BE2C (cell line): ENCODE measurements around the gene EMC8.
"Not testable (repeated sequence)": the region's sequence is repeated elsewhere in the genome, so short reads cannot be mapped to it uniquely, and the experiment has no call there.

ENCODE experiments used
- DNase-seq: peaks from one replicate; pipeline ENCODE4 v3.0.0-alpha.2; 2020
- H3K27me3 ChIP-seq: fragments of 250-450 bp; sonication (Bioruptor Pico); 2 replicates; pipeline ENCODE4 v1.5.1; 2020; ENCODE audit warnings: mild to moderate bottlenecking
- H3K36me3 ChIP-seq: fragments of 250-450 bp; sonication (Bioruptor Pico); 2 replicates; pipeline ENCODE4 v1.5.1; 2020; ENCODE audit warnings: mild to moderate bottlenecking
- H3K4me1 ChIP-seq: fragments of 250-450 bp; sonication (Bioruptor Pico); 2 replicates; pipeline ENCODE4 v1.5.1; 2020
- H3K4me3 ChIP-seq: 2 replicates; pipeline ENCODE4 v1.5.1; 2011; ENCODE audit warnings: low read depth, low read length
- H3K9me3 ChIP-seq: fragments of 250-450 bp; sonication (Bioruptor Pico); 2 replicates; pipeline ENCODE4 v1.5.1; 2020
- TF ChIP-seq, protein P1 (sequence below): IDR thresholded peaks from 2 replicates; pipeline ENCODE4 v1.5.1; 2012; ENCODE audit warnings: mild to moderate bottlenecking, low read depth, low read length

The EMC8 gene

DNA sequence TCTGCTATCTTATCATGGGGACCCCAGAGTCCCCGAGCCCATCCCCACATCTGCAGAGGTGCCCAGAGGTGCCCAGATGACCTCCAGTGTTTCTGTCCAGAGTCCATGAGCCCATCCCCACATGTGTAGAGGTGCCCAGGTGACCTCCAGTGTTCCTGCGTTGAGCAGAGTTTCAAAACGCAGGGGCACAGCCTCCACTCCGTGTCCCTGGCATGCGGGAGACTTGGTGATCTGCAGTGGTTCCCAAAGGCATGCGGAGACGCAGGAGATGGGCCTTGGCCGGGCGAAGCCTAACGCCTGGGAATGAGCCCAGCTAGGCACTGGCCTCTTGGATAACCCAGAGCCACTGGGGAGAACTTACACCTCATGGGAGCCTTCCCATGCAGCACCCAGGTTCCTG lies 41.5 kb upstream of the EMC8 start:
- H3K9me3 ChIP-seq: no peaks in the 10 kb centered on the region; the same call in 1 of the 2 replicates
- H3K4me1 ChIP-seq: no peaks in the 10 kb centered on the region
- TF ChIP-seq, protein P1, sequence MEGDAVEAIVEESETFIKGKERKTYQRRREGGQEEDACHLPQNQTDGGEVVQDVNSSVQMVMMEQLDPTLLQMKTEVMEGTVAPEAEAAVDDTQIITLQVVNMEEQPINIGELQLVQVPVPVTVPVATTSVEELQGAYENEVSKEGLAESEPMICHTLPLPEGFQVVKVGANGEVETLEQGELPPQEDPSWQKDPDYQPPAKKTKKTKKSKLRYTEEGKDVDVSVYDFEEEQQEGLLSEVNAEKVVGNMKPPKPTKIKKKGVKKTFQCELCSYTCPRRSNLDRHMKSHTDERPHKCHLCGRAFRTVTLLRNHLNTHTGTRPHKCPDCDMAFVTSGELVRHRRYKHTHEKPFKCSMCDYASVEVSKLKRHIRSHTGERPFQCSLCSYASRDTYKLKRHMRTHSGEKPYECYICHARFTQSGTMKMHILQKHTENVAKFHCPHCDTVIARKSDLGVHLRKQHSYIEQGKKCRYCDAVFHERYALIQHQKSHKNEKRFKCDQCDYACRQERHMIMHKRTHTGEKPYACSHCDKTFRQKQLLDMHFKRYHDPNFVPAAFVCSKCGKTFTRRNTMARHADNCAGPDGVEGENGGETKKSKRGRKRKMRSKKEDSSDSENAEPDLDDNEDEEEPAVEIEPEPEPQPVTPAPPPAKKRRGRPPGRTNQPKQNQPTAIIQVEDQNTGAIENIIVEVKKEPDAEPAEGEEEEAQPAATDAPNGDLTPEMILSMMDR: no peak
- H3K4me3 ChIP-seq: no peak overlapping the region
- H3K36me3 ChIP-seq: no peaks in the 10 kb centered on the region
- DNase-seq: no peak
- H3K27me3 ChIP-seq: peaks cover 65% of the 10 kb centered on the region

DNA sequence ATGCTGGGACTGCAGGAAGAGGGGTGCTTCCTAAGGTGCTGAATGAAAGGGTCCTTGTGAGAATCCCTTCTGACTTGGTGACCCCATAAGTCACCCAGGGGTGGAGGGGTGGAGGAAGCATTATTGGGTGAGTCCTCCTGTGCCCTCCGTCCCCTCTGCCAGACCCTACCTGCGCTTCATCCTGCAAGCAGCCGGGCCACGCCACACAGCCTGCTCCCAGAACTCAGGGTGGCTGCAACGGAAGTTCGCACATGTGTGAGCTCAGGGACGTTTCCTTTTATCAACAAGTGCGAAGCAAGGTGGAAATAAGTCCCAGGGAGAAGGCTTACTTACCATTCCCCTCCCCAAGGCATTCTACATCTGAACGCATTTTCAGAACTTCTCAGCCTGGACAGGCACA lies 41.1 kb upstream of the EMC8 start:
- Histone ChIP-seq H3K9me3 (no peaks in the 10 kb centered on the region; the same call in 1 of the 2 replicates), H3K36me3 (no peaks in the 10 kb centered on the region), H3K4me3 (no peak overlapping the region), H3K27me3 (peaks cover 69% of the 10 kb centered on the region), H3K4me1 (no peaks in the 10 kb centered on the region)
- no peak for DNase-seq
- TF ChIP-seq, protein P1: no peak

DNA sequence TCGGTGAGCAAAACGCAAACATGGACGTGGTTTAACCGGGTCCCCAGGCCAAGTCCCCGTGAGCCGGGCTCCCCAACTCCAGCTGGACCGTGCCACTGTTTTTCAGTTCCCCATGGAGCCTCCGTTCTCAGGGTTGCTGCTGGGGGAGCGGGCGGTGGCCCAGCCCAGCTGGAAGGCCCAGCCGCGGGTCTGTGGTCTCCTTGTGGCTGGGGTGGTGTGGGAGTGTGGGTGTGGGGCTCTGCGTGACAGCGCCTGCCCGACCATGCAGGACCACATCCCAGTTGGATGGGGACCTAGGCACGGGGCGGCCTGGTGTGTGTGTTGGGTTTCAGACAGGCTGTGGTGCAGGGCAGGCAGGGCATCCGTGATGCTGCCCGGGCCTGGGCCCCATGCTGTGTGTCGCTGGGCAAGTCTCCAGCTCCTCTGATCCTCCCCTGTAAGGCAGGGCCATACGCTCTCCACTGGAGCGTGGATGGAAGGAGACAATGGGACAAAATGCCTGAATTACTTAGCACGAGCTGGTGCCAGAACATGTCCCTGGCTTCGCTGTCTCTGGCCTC lies 40.4 kb upstream of the EMC8 start:
- H3K9me3 ChIP-seq: no peaks in the 10 kb centered on the region; the same call in 1 of the 2 replicates
- TF ChIP-seq, protein P1: no peak
- DNase-seq: no peak
- peaks cover 69% of the 10 kb centered on the region for H3K27me3 ChIP-seq
- H3K4me3 ChIP-seq: no peak overlapping the region
- H3K36me3 ChIP-seq: no peaks in the 10 kb centered on the region
- no peaks in the 10 kb centered on the region for H3K4me1 ChIP-seq

DNA sequence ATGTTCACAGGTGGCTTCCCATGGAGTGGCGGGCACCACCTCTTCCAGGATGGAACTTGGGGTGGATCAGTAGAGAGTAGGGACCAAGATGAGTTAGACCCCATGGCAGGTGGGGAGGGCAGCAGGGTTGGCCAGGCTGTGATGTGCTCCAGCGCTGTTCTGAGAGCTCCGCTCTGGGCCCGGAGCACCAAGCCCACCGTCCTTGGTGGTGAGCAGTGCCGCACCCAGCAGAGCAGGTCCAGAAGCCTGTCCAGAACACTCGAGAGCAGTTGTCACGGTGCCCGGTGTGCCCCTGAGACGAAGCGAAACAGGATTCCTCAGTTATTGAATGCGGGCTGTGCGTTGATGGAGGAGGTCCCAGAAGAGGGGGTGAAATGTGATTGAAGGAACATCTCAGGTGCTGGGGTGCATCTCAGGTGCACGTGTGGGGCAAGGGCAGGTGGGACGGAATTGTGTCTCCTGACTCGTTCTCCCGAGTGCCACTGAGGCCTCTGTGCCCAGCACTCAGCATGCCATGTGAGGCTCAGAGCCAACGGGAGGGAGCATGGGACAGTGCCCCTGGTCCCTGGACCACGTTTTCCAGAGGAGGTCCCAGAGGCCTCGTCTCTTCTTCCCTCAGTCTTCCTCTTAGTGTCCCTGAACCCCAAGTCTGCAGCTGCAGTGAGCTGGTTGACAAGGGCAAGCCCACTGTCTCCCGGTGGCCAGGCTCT lies 39.7 kb upstream of the EMC8 start:
- Histone ChIP-seq H3K4me3 (no peak overlapping the region), H3K4me1 (no peaks in the 10 kb centered on the region), H3K27me3 (peaks cover 66% of the 10 kb centered on the region), H3K36me3 (no peaks in the 10 kb centered on the region), H3K9me3 (no peaks in the 10 kb centered on the region; the same call in 1 of the 2 replicates)
- TF ChIP-seq, protein P1: no peak
- no peak for DNase-seq

DNA sequence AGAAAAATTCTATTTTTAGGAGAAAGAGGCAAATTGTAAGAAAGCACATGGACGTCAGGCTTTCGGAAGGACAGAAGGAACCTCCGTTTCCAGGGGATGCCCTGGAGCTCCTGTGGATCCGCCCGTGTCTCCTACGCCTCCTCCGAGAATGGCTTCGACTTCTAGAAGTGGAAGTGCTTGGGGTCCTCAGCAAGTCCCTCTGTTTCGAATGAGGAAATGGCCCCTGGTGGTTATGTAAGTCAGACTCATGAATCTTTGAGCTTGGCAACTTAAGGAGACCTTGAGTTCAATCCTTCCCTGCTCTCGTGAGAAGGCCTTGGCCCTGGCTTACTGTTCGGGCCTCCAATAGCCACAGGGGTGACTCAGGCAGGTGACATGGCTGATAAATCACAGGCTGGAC lies 39.0 kb upstream of the EMC8 start:
- Histone ChIP-seq H3K4me3 (no peak overlapping the region), H3K27me3 (peaks cover 62% of the 10 kb centered on the region), H3K36me3 (no peaks in the 10 kb centered on the region), H3K9me3 (peaks cover 2% of the 10 kb centered on the region; the same call in 1 of the 2 replicates), H3K4me1 (no peaks in the 10 kb centered on the region)
- DNase-seq: no peak
- TF ChIP-seq, protein P1: no peak

DNA sequence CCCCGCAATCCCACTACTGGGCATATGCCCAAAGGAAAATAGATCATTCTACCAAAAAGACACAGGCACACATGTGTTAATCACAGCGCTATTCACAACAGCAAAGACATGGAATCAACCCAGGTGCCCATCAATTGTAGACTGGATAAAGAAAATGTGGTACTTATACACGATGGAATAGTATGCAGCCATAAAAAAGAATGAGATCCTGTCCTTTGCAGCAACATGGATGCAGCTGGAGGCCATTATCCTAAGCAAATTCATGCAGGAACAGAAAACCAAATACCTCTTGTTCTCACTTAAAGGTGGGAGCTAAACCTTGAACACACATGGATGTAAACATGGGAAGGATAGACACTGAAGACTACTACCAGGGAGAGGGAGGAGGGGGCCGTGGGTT lies 38.3 kb upstream of the EMC8 start:
- DNase-seq, H3K9me3 ChIP-seq, H3K36me3 ChIP-seq, H3K4me1 ChIP-seq, H3K4me3 ChIP-seq: not testable (repeated sequence)
- peaks cover 55% of the 10 kb centered on the region for H3K27me3 ChIP-seq
